ENCODE measurements around the gene ZNF335. TPM values are rescaled to one million over a fixed set of nuclear protein-coding genes. Genes with fewer than 3 reads are reported as not detected.

Gene ZNF335
- total and polyA plus RNA-seq, 2 of the 13 experiments (the other 11 are each of a cell fraction or from before 2014, with no cell fraction given): 9.7 to 13.7 TPM

GRCh38 chr20:45987108-45987780, 15.2 kb upstream of the ZNF335 start (continued):
- no peak for TF ChIP-seq TCF7L2 (IDR thresholded peaks at IDR 0.05; ENCODE audit: low read depth, low read length)
- TF ChIP-seq MYC (CRISPR knock-in tag; IDR thresholded peaks at IDR 0.05; ENCODE audit: borderline replicate concordance): no peak
- no peak for TF ChIP-seq ZNF256 (CRISPR knock-in tag; conservative IDR thresholded peaks at IDR 0.05)
- TF ChIP-seq, protein P1, sequence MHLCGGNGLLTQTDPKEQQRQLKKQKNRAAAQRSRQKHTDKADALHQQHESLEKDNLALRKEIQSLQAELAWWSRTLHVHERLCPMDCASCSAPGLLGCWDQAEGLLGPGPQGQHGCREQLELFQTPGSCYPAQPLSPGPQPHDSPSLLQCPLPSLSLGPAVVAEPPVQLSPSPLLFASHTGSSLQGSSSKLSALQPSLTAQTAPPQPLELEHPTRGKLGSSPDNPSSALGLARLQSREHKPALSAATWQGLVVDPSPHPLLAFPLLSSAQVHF (CRISPR knock-in tag; IDR thresholded peaks at IDR 0.05): no peak
- no peak for TF ChIP-seq ZNF414 (CRISPR knock-in tag; IDR thresholded peaks at IDR 0.05)
- no peak for TF ChIP-seq HNF4A (CRISPR knock-in tag; IDR thresholded peaks at IDR 0.05)
- TF ChIP-seq RORA (CRISPR knock-in tag; IDR thresholded peaks at IDR 0.05): no peak
- TF ChIP-seq IKZF5 (CRISPR knock-in tag; IDR thresholded peaks at IDR 0.05): no peak
- TF ChIP-seq ZNF446 (CRISPR knock-in tag; IDR thresholded peaks at IDR 0.05): no peak
- peak; percentile 85 for TF ChIP-seq ZNF274 (CRISPR knock-in tag; IDR thresholded peaks at IDR 0.05)
- no peak for TF ChIP-seq MAFK (conservative IDR thresholded peaks at IDR 0.05 in 1 of 2, IDR thresholded peaks at IDR 0.05 in 1 of 2; ENCODE audit: low read length in 2 of 2)
- TF ChIP-seq, protein P2, sequence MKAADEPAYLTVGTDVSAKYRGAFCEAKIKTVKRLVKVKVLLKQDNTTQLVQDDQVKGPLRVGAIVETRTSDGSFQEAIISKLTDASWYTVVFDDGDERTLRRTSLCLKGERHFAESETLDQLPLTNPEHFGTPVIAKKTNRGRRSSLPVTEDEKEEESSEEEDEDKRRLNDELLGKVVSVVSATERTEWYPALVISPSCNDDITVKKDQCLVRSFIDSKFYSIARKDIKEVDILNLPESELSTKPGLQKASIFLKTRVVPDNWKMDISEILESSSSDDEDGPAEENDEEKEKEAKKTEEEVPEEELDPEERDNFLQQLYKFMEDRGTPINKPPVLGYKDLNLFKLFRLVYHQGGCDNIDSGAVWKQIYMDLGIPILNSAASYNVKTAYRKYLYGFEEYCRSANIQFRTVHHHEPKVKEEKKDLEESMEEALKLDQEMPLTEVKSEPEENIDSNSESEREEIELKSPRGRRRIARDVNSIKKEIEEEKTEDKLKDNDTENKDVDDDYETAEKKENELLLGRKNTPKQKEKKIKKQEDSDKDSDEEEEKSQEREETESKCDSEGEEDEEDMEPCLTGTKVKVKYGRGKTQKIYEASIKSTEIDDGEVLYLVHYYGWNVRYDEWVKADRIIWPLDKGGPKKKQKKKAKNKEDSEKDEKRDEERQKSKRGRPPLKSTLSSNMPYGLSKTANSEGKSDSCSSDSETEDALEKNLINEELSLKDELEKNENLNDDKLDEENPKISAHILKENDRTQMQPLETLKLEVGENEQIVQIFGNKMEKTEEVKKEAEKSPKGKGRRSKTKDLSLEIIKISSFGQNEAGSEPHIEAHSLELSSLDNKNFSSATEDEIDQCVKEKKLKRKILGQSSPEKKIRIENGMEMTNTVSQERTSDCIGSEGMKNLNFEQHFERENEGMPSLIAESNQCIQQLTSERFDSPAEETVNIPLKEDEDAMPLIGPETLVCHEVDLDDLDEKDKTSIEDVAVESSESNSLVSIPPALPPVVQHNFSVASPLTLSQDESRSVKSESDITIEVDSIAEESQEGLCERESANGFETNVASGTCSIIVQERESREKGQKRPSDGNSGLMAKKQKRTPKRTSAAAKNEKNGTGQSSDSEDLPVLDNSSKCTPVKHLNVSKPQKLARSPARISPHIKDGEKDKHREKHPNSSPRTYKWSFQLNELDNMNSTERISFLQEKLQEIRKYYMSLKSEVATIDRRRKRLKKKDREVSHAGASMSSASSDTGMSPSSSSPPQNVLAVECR (CRISPR knock-in tag; IDR thresholded peaks at IDR 0.05; ENCODE audit: borderline replicate concordance): no peak
- TF ChIP-seq, protein P3, sequence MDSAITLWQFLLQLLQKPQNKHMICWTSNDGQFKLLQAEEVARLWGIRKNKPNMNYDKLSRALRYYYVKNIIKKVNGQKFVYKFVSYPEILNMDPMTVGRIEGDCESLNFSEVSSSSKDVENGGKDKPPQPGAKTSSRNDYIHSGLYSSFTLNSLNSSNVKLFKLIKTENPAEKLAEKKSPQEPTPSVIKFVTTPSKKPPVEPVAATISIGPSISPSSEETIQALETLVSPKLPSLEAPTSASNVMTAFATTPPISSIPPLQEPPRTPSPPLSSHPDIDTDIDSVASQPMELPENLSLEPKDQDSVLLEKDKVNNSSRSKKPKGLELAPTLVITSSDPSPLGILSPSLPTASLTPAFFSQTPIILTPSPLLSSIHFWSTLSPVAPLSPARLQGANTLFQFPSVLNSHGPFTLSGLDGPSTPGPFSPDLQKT (CRISPR knock-in tag; IDR thresholded peaks at IDR 0.05; ENCODE audit: borderline replicate concordance): no peak
- no peak for TF ChIP-seq ZBTB1 (CRISPR knock-in tag; IDR thresholded peaks at IDR 0.05; ENCODE audit: borderline replicate concordance)
- TF ChIP-seq ZNF564 (CRISPR knock-in tag; IDR thresholded peaks at IDR 0.05): no peak
- TF ChIP-seq ZNF136 (CRISPR knock-in tag; IDR thresholded peaks at IDR 0.05; ENCODE audit: low read depth): peak; percentile 78; the same call in 1 of the 2 replicates
- no peak for TF ChIP-seq STAT5B (CRISPR knock-in tag; IDR thresholded peaks at IDR 0.05)
- TF ChIP-seq THAP11 (CRISPR knock-in tag; IDR thresholded peaks at IDR 0.05): no peak
- 0 out of 2 replicates have a peak, but pooled peaks have one; percentile 46 for TF ChIP-seq ZNF335 (CRISPR knock-in tag; IDR thresholded peaks at IDR 0.05)
- no peak for TF ChIP-seq ZNF782 (CRISPR knock-in tag; IDR thresholded peaks at IDR 0.05; ENCODE audit: borderline replicate concordance)
- no peak for TF ChIP-seq ZBTB3 (CRISPR knock-in tag; IDR thresholded peaks at IDR 0.05; ENCODE audit: borderline replicate concordance, low read depth)
- no peak for TF ChIP-seq HNRNPK (IDR thresholded peaks at IDR 0.05; ENCODE audit: low read depth, low read length, poor library complexity, severe bottlenecking)

All from HepG2 (cell line).